Jurkat, Clone E6-1 (cell line): ENCODE data around the gene PPCS.
"Not testable (repeated sequence)": the region's sequence is repeated elsewhere in the genome, so short reads cannot be mapped to it uniquely, and the experiment has no call there.

Experiments used
- DNase-seq: peaks from one replicate; pipeline ENCODE4 v3.0.0-alpha.2; 2011; ENCODE audit warnings: low read depth, low spot score
- H3K4me3 ChIP-seq: 2 replicates; pipeline ENCODE4 v1.5.1; 2011; ENCODE audit warnings: mild to moderate bottlenecking, low read length, control low read depth, moderate library complexity

PPCS gene

DNA sequence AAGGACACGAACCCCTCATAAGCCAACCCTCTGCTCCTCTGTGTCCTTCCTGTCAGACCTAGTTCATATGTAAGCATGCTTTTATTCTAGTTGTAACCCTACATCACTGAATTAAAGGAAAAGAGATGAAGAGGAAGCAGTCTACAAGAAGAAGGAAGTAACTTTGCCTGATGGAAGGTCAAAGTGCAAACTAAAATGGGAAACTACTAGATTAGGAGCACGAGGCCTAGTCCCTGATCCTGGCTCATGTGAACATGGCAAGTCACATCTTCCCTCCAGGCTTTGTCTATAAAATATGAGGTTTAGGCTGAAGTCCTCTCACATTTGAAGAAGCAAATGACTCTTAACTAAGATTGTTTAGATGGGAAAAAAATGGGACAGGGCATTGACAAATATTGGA lies 13.7 kb upstream of the PPCS start:
- no peak for DNase-seq
- H3K4me3 ChIP-seq, result no peak overlapping the region

DNA sequence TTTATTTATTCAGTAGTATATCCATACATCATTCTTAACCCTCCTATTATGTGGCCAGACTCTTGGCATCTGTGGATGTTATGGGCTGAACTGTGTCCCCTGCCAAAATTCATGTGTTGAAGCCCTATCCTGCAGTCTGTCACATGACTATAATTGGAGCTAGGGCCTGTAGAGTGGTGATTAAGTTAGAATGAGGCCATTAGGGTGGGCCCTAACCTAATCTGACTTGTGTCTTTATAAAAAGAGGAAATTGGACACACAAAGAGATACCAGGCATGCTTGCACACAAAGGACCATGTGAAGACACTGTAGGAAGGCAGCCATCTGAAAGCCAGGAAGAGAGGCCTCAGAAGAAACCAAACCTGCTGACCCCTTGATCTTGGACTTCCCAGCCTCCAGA lies 7.1 kb upstream of the PPCS start:
- no peak for DNase-seq
- no peak overlapping the region for H3K4me3 ChIP-seq

- DNase-seq, result no peak
Observed at GRCh38 chr1:42450061-42450460, 6.3 kb upstream of the PPCS start.

DNA sequence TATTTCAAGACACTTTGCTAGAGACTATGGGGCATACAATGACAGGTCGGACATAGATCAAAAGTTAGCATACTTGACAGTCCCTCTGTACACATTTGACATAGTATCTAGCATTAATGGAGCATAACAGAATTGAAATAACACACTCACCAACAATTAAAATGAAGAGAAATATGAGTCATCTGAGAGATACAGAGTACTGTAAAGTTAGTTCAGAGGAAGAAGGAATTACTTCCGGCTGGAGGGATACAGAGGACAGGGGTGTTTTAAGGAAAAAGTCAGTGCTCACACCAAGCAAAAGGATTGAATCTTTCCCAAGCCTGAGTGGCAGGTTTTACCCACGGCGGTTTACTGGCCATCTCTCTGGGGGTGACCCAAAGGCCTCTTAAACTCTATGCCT lies 3.0 kb upstream of the PPCS start:
- no peak for DNase-seq

More at GRCh38 chr1:42450061-42450460, 6.3 kb upstream of the PPCS start:
- H3K4me3 ChIP-seq, result no peak overlapping the region

DNA sequence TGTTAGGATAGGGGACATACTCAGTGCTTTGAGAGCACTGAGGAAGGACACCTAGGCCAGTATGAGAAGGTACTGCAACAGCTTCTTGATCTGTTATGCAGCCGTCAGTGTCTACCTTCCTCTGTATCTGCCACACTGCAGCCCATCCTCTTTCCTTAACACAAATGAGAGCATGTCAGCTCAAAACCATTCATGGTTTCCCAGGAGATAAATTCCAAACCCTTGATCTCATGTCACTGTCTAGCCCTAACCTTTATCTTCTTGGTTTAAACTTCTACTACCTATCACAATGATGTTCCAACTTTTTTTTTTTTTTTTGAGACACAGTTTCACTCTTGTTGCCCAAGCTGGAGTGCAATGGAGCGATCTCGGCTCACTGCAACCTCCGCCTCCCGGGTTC lies 1.9 kb upstream of the PPCS start:
- no peak for DNase-seq
- no peak overlapping the region for H3K4me3 ChIP-seq

More for the DNA sequence above, 3.0 kb upstream of the PPCS start:
- H3K4me3 ChIP-seq, result no peak overlapping the region

DNA sequence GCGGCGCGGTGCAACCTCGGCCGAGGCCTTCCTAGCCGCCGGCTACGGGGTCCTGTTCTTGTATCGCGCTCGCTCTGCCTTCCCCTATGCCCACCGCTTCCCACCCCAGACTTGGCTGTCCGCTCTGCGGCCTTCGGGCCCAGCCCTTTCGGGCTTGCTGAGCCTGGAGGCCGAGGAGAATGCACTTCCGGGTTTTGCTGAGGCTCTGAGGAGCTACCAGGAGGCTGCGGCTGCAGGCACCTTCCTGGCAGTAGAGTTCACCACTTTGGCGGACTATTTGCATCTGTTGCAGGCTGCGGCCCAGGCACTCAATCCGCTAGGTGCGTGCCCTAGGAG lies 379 bp downstream of the PPCS start:
- H3K4me3 ChIP-seq, result peak overlapping the region; percentile 73
- peak; percentile 59 for DNase-seq

DNA sequence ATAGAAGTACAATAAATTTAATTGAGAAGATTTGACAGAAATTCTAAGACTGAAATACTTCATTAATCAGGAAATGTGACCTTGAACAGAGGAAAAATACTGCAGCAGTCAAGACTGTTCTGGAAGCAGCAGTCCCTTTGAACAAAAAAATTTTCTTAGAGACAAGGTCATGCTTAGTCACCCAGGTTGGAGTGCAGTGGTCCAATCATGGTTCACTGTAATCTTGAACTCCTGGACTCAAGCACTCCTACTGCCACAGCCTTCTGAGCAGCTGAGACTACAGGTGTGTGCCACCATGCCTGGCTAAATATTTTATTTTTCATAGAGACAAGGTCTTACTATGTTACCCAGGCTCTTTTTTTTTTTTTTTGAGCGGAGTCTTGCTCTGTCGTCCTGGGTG lies 4.9 kb downstream of the PPCS start:
- H3K4me3 ChIP-seq, result no peak overlapping the region
- DNase-seq, result no peak

GRCh38 chr1:42462828-42463763 lies 6.8 kb downstream of the PPCS start, which contains the start of gene CCDC30:
TSS of gene CCDC30 (plus strand) at chr1:42463286. CDS start at chr1:42480552, 17,266 bp downstream.
- DNase-seq, result peak; percentile 99
- peak within 1 kb of the TSS; percentile 58 for H3K4me3 ChIP-seq

- no peak overlapping the region for H3K4me3 ChIP-seq
Observed at GRCh38 chr1:42463921-42464320, 7.6 kb downstream of the PPCS start.

DNA sequence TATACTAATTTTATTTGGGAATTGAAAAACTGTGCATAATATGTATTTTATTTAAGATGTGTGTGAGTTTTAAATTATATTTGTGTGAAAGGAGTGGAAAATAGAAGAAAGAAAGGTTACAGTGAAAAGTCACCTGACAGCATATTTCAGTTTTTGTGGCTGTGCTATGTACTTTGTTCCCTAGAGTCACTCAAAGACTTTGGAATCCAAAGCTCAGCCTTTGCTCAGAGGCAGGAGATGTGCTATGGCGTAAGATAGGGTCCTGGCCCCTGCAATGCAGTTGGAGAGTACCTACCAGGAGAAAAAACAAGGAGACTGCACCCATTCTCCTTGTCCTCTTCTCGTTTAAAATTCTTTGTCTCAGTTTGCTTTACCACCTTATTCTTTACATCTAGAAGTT lies 9.7 kb downstream of the PPCS start:
- no peak overlapping the region for H3K4me3 ChIP-seq
- DNase-seq, result no peak

More at GRCh38 chr1:42463921-42464320, 7.6 kb downstream of the PPCS start:
- no peak for DNase-seq

DNA sequence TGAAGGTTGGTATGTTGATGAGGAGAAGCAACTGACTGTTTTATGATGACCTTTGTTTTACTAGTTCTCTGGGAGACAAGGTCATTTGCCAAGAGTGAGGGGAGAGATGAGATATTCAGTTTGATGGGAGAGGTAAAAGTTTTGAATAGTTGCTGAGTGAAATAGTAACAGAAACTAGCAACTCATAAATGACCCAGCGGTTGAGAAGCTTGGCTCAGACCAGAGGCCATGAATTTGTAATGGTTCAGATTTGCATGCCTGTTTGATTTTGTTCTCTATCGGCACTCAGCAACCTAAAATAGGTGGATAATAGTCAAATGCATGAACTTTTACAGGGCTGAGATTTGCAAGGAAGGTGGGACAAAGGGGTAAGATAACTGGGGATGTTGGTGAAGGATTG lies 13.4 kb downstream of the PPCS start:
- H3K4me3 ChIP-seq, result no peak overlapping the region
- DNase-seq, result no peak

DNA sequence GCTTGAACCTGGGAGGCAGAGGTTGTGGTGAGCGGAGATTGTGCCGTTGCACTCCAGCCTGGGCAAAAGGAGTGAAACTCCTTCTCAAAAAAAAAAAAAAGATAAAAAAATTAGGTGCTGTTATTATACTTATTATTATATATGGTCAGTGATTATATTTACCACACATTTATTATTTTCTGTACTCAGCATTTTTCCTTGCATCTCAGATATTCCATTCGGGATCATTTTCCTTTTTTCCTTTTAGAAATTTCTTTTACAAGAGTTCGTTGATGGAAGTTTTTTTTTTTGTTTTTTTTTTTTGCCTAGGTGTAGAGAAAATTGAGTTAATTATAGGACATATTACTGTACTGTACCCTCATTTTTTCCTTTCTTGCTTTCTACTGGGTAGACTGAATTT lies 20.3 kb downstream of the PPCS start:
- DNase-seq, result no peak

DNA sequence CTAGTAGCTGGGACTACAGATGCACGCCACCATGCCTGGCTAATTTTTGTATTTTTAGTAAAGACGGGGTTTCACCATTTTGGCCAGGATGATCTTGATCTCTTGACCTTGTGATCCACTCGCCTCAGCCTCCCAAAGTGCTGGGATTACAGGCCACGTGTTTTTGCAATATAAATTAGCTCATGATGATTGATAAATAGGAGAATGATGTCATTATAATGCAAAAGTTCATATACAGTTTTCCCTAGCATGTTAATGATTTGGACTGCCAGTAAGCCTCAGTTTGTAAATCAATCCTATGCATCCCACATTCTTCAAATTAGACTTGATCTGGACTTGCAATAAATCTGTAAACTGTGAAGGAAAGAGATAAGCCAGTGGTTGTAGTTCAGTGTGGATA lies 21.0 kb downstream of the PPCS start:
- not testable (repeated sequence) for DNase-seq, H3K4me3 ChIP-seq

More for the DNA sequence above, 20.3 kb downstream of the PPCS start:
- no peak overlapping the region for H3K4me3 ChIP-seq

DNA sequence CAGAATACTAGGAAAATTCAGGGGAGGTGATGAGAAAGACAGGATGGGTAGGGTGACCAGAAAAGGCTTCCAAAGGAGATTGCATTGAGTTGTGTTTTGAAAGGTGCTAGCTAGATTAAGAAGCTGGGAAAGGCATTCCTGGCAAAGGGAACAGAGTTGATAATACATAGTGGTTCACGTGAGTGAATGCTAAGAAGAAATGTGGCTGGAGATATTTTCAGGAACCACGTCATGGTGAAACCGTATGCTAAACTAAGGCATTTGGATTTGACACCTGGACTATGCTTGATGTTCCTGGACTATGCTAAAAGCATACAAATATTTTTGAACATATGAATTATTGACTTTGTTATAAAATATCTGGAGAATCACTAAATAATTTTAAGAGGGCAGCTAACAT lies 21.4 kb downstream of the PPCS start:
- no peak for DNase-seq
- H3K4me3 ChIP-seq, result no peak overlapping the region

DNA sequence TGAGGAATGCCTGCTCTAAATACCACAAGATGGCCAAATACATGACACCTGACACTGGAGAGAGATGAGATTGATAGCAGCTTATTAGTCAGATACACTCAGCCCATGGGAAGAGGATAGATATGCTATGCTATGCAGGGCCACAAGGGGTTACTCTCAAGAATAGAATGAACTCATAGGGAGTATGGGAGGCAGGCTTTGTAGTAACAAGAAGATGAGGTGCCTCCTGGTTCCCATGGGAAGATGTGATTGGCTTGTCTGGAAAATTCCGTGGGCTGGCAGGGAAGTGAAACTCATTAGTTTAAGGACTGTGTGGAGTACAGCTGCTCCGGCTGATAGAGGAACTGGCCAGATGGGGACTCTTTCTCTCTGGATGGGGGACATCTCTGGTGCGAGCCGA lies 23.3 kb downstream of the PPCS start:
- no peak overlapping the region for H3K4me3 ChIP-seq
- DNase-seq, result no peak

- no peak for DNase-seq
Observed at GRCh38 chr1:42480921-42481320, 24.6 kb downstream of the PPCS start.

GRCh38 chr1:42482635-42483153 lies 26.4 kb downstream of the PPCS start:
- H3K4me3 ChIP-seq, result no peak overlapping the region
- DNase-seq, result no peak

More at GRCh38 chr1:42480921-42481320, 24.6 kb downstream of the PPCS start:
- no peak overlapping the region for H3K4me3 ChIP-seq

DNA sequence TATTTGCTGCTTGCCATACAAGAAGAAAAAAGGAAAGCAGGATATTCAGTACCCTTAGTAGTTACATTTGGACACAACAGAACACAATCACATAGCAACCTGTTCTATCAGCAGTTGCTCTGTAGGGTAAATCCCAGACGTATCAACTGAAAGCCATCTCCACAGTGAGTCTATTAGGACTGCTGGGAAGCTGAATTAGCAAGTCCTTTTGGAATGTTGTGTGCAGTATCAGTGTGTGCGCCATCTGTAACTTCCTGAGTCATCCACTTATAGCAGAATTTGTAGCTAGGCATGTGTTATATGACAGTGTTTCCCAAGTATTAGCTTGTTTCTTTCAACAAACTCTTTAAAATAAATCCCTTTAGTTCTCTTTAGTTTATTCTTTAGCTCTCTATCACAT lies 28.0 kb downstream of the PPCS start:
- DNase-seq, result no peak

DNA sequence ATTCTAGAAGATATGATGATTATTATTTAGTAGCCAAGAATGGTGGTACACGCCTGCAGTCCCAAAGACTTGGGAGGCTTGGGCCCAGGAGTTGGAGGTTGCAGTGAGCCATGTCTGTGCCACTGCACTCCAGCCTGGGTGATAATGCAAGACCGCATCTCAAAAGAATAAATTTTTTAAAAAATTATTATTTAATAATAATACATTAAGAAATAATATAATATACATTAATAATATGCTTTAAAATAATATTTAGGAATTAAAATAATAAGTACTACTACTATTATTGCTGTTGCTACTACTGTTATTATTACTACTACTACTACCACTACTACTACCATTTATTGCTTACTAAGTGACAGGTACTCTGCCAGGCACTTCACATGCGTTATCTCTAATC lies 33.9 kb downstream of the PPCS start:
- H3K4me3 ChIP-seq, result no peak overlapping the region
- no peak for DNase-seq

More for the DNA sequence above, 28.0 kb downstream of the PPCS start:
- H3K4me3 ChIP-seq, result no peak overlapping the region

DNA sequence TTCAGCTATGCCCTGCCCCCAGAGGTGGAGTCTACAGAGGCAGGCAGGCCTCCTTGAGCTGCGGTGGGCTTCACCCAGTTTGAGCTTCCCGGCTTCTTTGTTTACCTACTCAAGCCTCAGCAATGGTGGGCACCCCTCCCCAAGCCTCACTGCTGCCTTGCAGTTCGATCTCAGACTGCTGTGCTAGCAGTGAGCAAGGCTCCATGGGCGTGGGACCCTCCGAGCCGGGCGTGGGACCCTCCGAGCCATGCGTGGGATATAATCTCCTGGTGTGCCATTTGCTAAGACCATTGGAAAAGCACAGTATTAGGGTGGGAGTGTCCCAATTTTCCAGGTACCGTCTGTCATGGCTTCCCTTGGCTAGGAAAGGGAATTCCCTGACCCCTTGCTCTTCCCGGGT lies 45.7 kb downstream of the PPCS start:
- H3K4me3 ChIP-seq, DNase-seq: not testable (repeated sequence)
